Smooth muscle cell (in vitro differentiated cells): ENCODE results near the gene CLEC17A. TPM values are rescaled to one million over a fixed set of nuclear protein-coding genes. Genes with fewer than 3 reads are reported as not detected.

Experiments
- DNase-seq: peaks from one replicate; lab custom pipeline; 2025; ENCODE audit not compliant: unreplicated experiment; lab: John Stamatoyannopoulos, UW
- H2AFZ ChIP-seq: fragments of 200-600 bp; sonication (generic); 2 replicates; pipeline ENCODE4 v1.6.0; 2016; ENCODE audit warnings: antibody characterized with exemption, low read depth, mild to moderate bottlenecking
- H3F3A ChIP-seq: fragments of 200-600 bp; sonication (generic); 2 replicates; pipeline ENCODE4 v1.6.0; 2017; ENCODE audit warnings: antibody characterized with exemption, low read depth
- H3K27ac ChIP-seq: fragments of 200-600 bp; sonication (generic); 2 replicates; pipeline ENCODE4 v1.5.1; 2016; ENCODE audit warnings: low read depth, mild to moderate bottlenecking
- H3K27me3 ChIP-seq: fragments of 200-600 bp; sonication (generic); 2 replicates; pipeline ENCODE4 v1.6.1; 2016; ENCODE audit warnings: low read depth, mild to moderate bottlenecking
- H3K36me3 ChIP-seq: fragments of 200-600 bp; sonication (generic); 2 replicates; pipeline ENCODE4 v1.5.1; 2016; ENCODE audit warnings: low read depth
- H3K4me1 ChIP-seq: fragments of 200-600 bp; sonication (generic); 2 replicates; pipeline ENCODE4 v1.5.1; 2016; ENCODE audit warnings: low read depth
- H3K4me2 ChIP-seq: fragments of 200-600 bp; sonication (generic); 2 replicates; pipeline ENCODE4 v1.6.0; 2016; ENCODE audit warnings: mild to moderate bottlenecking
- H3K4me3 ChIP-seq: fragments of 200-600 bp; sonication (generic); 2 replicates; pipeline ENCODE4 v1.5.1; 2016; ENCODE audit warnings: mild to moderate bottlenecking
- H3K79me2 ChIP-seq: fragments of 200-600 bp; sonication (generic); 2 replicates; pipeline ENCODE4 v1.6.0; 2016; ENCODE audit warnings: low read depth, mild to moderate bottlenecking
- H3K9ac ChIP-seq: fragments of 200-600 bp; sonication (generic); 2 replicates; pipeline ENCODE4 v1.6.0; 2016; ENCODE audit warnings: low read depth
- H3K9me3 ChIP-seq: fragments of 200-600 bp; sonication (generic); replicated peaks from 2 replicates; pipeline ENCODE4 v1.5.1; 2016; ENCODE audit warnings: low read depth
- H4K20me1 ChIP-seq: fragments of 200-600 bp; sonication (generic); 2 replicates; pipeline ENCODE4 v1.6.0; 2016; ENCODE audit warnings: low read depth
- WGBS: methylation state at CpG from one replicate; pipeline ENCODE4 v1.1.7; 2016; ENCODE audit warnings: low lambda C conversion rate; 5-methylcytosine and 5-hydroxymethylcytosine counted together
- polyA plus RNA-seq: library from polyadenylated mRNA; unstranded; fragments of >200 nt; fragmentation: Nextera tagmentation; extraction: Ambion mirVana; gene quantifications from 2 replicates; pipeline ENCODE4 v1.2.1, GENCODE V29; 2016
- total RNA-seq: library from RNA; depleted of rRNA; stranded (reverse); fragments of >200 nt; gene quantifications from 2 replicates; pipeline ENCODE4 v1.2.3, GENCODE V29; 2014
- TF ChIP-seq, protein P1 (sequence below): fragments of 200-600 bp; sonication (generic); IDR thresholded peaks from 2 replicates; pipeline ENCODE4 v1.5.1; 2017; ENCODE audit warnings: borderline replicate concordance, mild to moderate bottlenecking, antibody characterized with exemption; ENCODE audit not compliant: insufficient read depth, poor library complexity, severe bottlenecking

The CLEC17A gene, protein sequence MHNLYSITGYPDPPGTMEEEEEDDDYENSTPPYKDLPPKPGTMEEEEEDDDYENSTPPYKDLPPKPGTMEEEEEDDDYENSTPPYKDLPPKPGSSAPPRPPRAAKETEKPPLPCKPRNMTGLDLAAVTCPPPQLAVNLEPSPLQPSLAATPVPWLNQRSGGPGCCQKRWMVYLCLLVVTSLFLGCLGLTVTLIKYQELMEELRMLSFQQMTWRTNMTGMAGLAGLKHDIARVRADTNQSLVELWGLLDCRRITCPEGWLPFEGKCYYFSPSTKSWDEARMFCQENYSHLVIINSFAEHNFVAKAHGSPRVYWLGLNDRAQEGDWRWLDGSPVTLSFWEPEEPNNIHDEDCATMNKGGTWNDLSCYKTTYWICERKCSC
- total RNA-seq, result not detected in 2 replicates
- not detected in 2 replicates for polyA plus RNA-seq

DNA sequence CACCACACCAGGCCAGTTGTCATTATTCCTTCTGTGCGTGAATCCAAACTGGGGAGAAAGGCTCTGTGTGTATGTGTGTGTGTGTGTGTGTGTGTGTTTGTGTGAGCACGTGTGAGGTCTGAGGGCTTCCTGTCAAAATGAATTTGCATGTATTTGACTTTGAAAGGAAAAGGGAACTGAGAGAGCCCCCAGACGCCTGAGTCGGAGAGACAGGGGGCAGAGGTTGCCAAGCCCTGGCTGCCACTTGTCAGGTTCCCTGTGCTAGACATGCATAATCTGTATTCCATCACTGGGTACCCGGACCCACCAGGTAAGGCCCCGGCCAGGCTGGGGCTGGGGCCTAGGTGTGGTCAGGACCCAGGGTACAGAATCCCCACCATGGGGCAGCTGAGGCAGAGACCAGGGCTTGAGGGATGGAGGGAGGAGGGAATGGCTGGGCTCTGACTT, at the start of gene CLEC17A:
CLEC17A (plus strand) TSS at position 191 of the 447 bp plus-strand sequence; CDS start at position 268, 77 bp downstream.
- Histone ChIP-seq H3K27ac (no peak within 1 kb of the TSS), H4K20me1 (no peaks in the 10 kb centered on the region), H3K36me3 (no peaks in the 10 kb centered on the region), H3K9ac (no peak within 1 kb of the TSS), H3F3A (no peaks in the 10 kb centered on the region), H3K4me1 (no peaks in the 10 kb centered on the region), H3K4me3 (no peak within 1 kb of the TSS), H3K4me2 (no peak within 1 kb of the TSS), H3K79me2 (no peaks in the 10 kb centered on the region), H2AFZ (no peak within 1 kb of the TSS), H3K9me3 (no peaks in the 10 kb centered on the region), H3K27me3 (no peaks in the 10 kb centered on the region)
- TF ChIP-seq, protein P1, sequence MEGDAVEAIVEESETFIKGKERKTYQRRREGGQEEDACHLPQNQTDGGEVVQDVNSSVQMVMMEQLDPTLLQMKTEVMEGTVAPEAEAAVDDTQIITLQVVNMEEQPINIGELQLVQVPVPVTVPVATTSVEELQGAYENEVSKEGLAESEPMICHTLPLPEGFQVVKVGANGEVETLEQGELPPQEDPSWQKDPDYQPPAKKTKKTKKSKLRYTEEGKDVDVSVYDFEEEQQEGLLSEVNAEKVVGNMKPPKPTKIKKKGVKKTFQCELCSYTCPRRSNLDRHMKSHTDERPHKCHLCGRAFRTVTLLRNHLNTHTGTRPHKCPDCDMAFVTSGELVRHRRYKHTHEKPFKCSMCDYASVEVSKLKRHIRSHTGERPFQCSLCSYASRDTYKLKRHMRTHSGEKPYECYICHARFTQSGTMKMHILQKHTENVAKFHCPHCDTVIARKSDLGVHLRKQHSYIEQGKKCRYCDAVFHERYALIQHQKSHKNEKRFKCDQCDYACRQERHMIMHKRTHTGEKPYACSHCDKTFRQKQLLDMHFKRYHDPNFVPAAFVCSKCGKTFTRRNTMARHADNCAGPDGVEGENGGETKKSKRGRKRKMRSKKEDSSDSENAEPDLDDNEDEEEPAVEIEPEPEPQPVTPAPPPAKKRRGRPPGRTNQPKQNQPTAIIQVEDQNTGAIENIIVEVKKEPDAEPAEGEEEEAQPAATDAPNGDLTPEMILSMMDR, result no peak
- DNase-seq, result no peak
- WGBS, result 66% methylated on average over 6 of the region's 6 CpGs

DNA sequence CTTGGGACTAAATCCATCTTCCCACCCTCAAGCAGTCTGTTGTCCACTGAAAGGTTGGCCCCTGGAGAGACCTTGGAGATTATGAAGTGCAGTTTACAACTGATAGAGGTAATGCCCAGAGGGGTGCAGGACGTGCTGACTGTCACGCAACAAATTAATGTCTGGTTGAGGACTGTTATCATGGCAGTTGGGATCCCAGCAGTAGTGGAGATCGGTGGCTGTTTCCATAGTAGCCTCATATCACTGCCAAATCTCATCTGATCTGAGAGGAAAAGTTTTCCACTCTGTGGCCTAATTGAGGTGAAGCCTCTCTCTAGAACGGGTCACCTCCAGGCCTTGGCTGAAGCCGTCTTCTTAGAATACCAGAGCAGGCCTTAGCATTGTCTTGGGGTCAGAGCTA, 49.4 kb upstream of the CLEC17A start:
- TF ChIP-seq, protein P1, result no peak
- H3K27ac ChIP-seq, result no peak overlapping the region
- H3K36me3 ChIP-seq, result no peaks in the 10 kb centered on the region
- H4K20me1 ChIP-seq, result peaks cover 57% of the 10 kb centered on the region
- no peak overlapping the region for H3K9ac ChIP-seq
- no peak overlapping the region for H2AFZ ChIP-seq
- H3K4me2 ChIP-seq, result no peak overlapping the region
- peaks cover 8% of the 10 kb centered on the region for H3K4me1 ChIP-seq
- no peak overlapping the region for H3K4me3 ChIP-seq
- H3K27me3 ChIP-seq, result no peaks in the 10 kb centered on the region
- DNase-seq, result no peak
- H3K9me3 ChIP-seq, result no peaks in the 10 kb centered on the region
- WGBS, result 81% methylated on average over 5 of the region's 5 CpGs
- H3F3A ChIP-seq, result peaks cover 8% of the 10 kb centered on the region
- H3K79me2 ChIP-seq, result peaks cover 38% of the 10 kb centered on the region

DNA sequence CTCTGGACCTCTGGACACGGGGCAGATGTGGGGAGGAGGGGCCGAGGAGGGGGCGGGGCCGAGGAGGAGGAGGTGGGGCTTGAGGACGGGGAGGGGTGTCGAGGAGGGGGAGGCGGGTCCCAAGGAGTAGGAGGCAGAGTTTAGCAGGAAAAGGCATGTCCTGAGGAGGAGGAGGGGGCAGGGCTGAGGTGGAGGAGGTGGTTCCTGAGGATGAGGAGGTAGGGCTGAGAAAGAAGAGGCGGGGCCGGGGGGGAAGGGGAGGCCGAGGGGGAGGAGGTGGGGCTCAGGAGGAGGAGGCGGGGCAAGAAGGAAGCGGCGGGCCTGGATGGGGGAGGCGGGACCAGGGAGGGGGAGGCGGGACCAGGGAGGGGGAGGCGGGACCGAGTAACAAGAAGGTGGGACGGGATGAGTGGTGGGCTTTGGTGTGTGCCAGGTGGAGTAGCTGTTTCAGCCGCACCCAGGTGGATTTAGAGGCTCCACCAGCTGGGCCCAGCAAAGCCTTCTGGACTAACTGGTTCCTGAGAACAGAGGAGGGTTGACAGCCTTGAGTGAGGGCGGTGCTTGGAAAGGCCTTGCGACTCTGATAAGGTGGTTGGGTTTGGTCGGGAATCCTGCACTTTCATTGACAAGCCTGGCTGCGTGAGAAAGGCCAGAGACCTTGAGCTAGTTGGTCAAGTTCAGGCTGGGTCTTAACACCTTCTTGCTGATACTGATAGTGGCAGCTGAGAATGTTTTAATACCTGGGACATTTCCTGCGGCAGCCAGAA, 45.8 kb upstream of the CLEC17A start:
- peak overlapping the region; percentile 57 for H3K4me2 ChIP-seq
- no peak overlapping the region for H3K4me3 ChIP-seq
- no peak for DNase-seq
- no peaks in the 10 kb centered on the region for H3K27me3 ChIP-seq
- H3K9me3 ChIP-seq, result no peaks in the 10 kb centered on the region
- peaks cover 32% of the 10 kb centered on the region for H3K79me2 ChIP-seq
- no peak overlapping the region for H2AFZ ChIP-seq
- H3F3A ChIP-seq, result peaks cover 8% of the 10 kb centered on the region
- TF ChIP-seq, protein P1, result no peak
- 19% methylated on average over 13 of the region's 24 CpGs for WGBS
- no peaks in the 10 kb centered on the region for H3K36me3 ChIP-seq
- no peak overlapping the region for H3K9ac ChIP-seq
- no peaks in the 10 kb centered on the region for H3K4me1 ChIP-seq
- no peak overlapping the region for H3K27ac ChIP-seq
- H4K20me1 ChIP-seq, result peaks cover 76% of the 10 kb centered on the region
